A673 (cell line): Measurements from ENCODE around the gene KNDC1. TPM values are rescaled to one million over a fixed set of nuclear protein-coding genes. Genes with fewer than 3 reads are reported as not detected.

Experiments used
- BruUV-seq: library from RNA; stranded (reverse); fragments of 400-500 nt; replicated peaks from 2 replicates; lab custom pipeline; 2021; lab: Mats Ljungman, UMichigan
- CTCF ChIA-PET: fragments of 300-600 bp; sonication (Branson Sonifier 250); formaldehyde crosslinking; loops from one replicate; lab custom pipeline; 2022; ENCODE audit warnings: antibody characterized with exemption; lab: Charles Lee
- POLR2A ChIA-PET: fragments of 300-600 bp; sonication (Branson Sonifier 250); formaldehyde crosslinking; loops from one replicate; lab custom pipeline; 2022; ENCODE audit warnings: antibody characterized with exemption; ENCODE audit not compliant: low non-redundant PET; lab: Charles Lee
- DNase-seq: peaks from one replicate; pipeline ENCODE4 v3.0.0-alpha.2; 2015; ENCODE audit warnings: low spot score
- H3K27ac ChIP-seq: fragments of 200-600 bp; sonication (generic); 2 replicates; pipeline ENCODE4 v1.5.1; 2016; ENCODE audit warnings: mixed run types, low read depth, mild to moderate bottlenecking, mixed read lengths, antibody characterized with exemption, low read length; ENCODE audit not compliant: poor library complexity, severe bottlenecking
- H3K27me3 ChIP-seq: fragments of 200-600 bp; sonication (generic); replicated peaks from 2 replicates; pipeline ENCODE4 v1.6.1; 2017; ENCODE audit warnings: mixed run types, low read depth, mild to moderate bottlenecking, mixed read lengths, antibody characterized with exemption, low read length; ENCODE audit not compliant: insufficient read depth, poor library complexity
- H3K36me3 ChIP-seq: fragments of 200-600 bp; sonication (generic); 2 replicates; pipeline ENCODE4 v1.6.1; 2016; ENCODE audit warnings: mixed run types, mild to moderate bottlenecking, mixed read lengths, antibody characterized with exemption, low read length; ENCODE audit not compliant: insufficient read depth, poor library complexity, severe bottlenecking
- H3K4me1 ChIP-seq: fragments of 200-600 bp; sonication (generic); 2 replicates; pipeline ENCODE4 v1.6.1; 2017; ENCODE audit warnings: mixed run types, mild to moderate bottlenecking, mixed read lengths, antibody characterized with exemption, low read length; ENCODE audit not compliant: insufficient read depth, poor library complexity, severe bottlenecking
- H3K4me3 ChIP-seq: fragments of 200-600 bp; sonication (generic); 2 replicates; pipeline ENCODE4 v1.5.1; 2016; ENCODE audit warnings: low read depth, mixed run types, mild to moderate bottlenecking, mixed read lengths, low read length; ENCODE audit not compliant: poor library complexity, severe bottlenecking
- H3K9me3 ChIP-seq: fragments of 200-600 bp; sonication (generic); 2 replicates; pipeline ENCODE4 v1.6.1; 2016; ENCODE audit warnings: mixed run types, low read depth, mild to moderate bottlenecking, mixed read lengths, antibody characterized with exemption, low read length; ENCODE audit not compliant: poor library complexity, severe bottlenecking
- CTCF ChIP-seq: fragments of 300-800, 200-600 bp; sonication (generic); conservative IDR thresholded peaks from 2 replicates; pipeline ENCODE4 v1.5.1; 2017; ENCODE audit warnings: low read depth, mild to moderate bottlenecking, antibody characterized with exemption, low read length, moderate library complexity, mixed read lengths
- EZH2 ChIP-seq: fragments of 200-600 bp; sonication (generic); IDR thresholded peaks from 2 replicates; pipeline ENCODE4 v1.6.1; 2017; ENCODE audit warnings: borderline replicate concordance, low read depth, mild to moderate bottlenecking, mixed read lengths, antibody characterized with exemption, low read length; ENCODE audit not compliant: poor library complexity, severe bottlenecking
- intact Hi-C: fragments of 100-400 bp; cut with micrococcal nuclease; formaldehyde crosslinking; loops from one replicate; pipeline ENCODE4 v1.10.0; 2022; ENCODE audit not compliant: unreplicated experiment
- total RNA-seq: library from RNA; stranded (reverse); gene quantifications from 2 replicates; pipeline ENCODE4 v1.2.3, GENCODE V29; 2021

The KNDC1 gene
- total RNA-seq, 1 experiment from 2014 or later: not detected

DNA sequence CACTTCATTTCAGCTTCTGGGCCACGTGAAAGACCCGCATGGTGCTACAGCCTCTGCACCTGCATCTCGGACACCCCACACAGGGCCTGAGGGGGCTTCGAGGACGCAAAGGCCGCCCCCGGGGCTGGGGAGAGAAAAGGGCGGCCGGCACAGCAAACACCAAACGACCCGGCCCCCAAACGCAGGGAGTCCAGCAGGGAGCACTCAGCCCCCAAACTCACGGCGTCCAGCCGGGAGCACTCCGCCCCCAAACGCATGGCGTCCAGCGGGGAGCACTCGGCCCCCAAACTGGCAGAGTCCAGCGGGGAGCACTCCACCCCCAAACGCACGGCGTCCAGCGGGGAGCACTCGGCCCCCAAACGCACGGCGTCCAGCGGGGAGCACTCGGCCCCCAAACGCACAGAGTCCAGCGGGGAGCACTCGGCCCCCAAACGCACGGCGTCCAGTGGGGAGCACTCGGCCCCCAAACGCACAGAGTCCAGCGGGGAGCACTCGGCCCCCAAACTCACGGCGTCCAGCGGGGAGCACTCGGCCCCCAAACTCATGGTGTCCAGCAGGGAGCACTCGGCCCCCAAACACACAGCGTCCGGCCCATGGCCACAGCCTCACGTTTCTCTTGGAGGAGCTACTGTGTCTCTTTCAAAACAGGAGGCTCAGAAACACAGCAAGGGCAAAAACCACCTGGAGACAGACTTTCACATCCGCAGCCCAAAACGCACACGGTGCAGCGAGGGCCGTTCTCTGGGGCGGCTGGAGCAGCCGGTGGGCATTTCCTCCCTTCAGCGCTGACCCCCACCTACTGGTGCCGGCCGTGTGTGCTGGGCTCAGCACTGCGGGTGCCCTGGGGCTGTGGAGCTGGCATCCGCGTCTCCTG lies 43.0 kb downstream of the KNDC1 start:
- no peak for DNase-seq
- no TSS peak for BruUV-seq
- no peak for TF ChIP-seq CTCF
- no peak for TF ChIP-seq EZH2
- H3K27ac ChIP-seq: no peak overlapping the region
- peaks cover 39% of the 10 kb centered on the region for H3K27me3 ChIP-seq
- no peaks in the 10 kb centered on the region for H3K9me3 ChIP-seq
- no peaks in the 10 kb centered on the region for H3K4me1 ChIP-seq
- ChIA-PET CTCF (no interaction called here), POLR2A (no interaction called here)
- H3K4me3 ChIP-seq: no peak overlapping the region
- intact Hi-C loops: no loop called here
- H3K36me3 ChIP-seq: no peaks in the 10 kb centered on the region

DNA sequence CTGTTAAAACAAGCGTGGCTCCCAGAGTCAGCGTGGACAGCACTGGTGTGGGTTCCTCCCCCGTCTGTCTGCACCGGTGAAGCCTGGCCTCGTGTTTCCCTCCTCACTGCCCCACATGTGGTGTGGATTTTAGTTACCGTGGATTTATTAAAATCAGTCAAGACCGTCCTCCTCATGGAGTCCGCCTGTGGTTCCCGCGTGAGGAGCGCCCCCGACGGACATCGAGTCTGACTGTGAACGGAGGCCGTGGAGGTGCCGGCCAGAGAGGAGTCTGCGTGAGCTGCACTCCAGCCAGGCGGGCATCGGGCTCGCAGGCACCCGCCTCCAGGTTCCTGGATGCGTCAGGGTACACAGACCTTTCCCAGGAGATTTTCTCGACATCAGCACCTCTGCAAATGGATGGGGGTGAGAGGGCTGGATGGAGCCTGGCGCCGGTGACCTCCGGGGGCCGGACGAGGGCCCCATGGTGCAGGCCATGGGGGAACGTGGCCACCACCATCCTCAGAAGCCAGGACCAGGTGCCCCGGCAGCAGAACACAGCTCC lies 43.7 kb downstream of the KNDC1 start:
- Histone ChIP-seq H3K36me3 (no peaks in the 10 kb centered on the region), H3K27me3 (peaks cover 37% of the 10 kb centered on the region), H3K4me3 (no peak overlapping the region), H3K27ac (no peak overlapping the region), H3K4me1 (no peaks in the 10 kb centered on the region), H3K9me3 (no peaks in the 10 kb centered on the region)
- CTCF ChIA-PET: no interaction called here
- TF ChIP-seq EZH2: no peak
- no peak for TF ChIP-seq CTCF
- intact Hi-C loops: no loop called here
- BruUV-seq: no TSS peak
- no peak for DNase-seq
- POLR2A ChIA-PET: no interaction called here

- intact Hi-C loops: no loop called here
- TF ChIP-seq CTCF: no peak
- Histone ChIP-seq H3K4me1 (no peaks in the 10 kb centered on the region), H3K27me3 (peaks cover 37% of the 10 kb centered on the region), H3K4me3 (no peak overlapping the region), H3K36me3 (no peaks in the 10 kb centered on the region), H3K9me3 (no peaks in the 10 kb centered on the region), H3K27ac (no peak overlapping the region)
- no peak for DNase-seq
- ChIA-PET CTCF (no interaction called here), POLR2A (no interaction called here)
- BruUV-seq: no TSS peak
Measured at GRCh38 chr10:133204226-133205015, 44.4 kb downstream of the KNDC1 start.
